ENCODE data around the gene C3. TPM values are rescaled to one million over a fixed set of nuclear protein-coding genes. Genes with fewer than 3 reads are reported as not detected.

C3 gene
- total RNA-seq, 4 donors from 2014 or later, result 45.4 to 1,093 (median 422) TPM

GRCh38 chr19:6692027-6692426 lies 28.4 kb downstream of the C3 start:
- no peaks in the 10 kb centered on the region for H3K36me3 ChIP-seq
- DNase-seq, result no peak
- intact Hi-C loops (cut with DNase I; ENCODE audit: low total_unique reads), result no loop called here
- TF ChIP-seq CTCF (IDR thresholded peaks at IDR 0.05) (no peak), POLR2A (IDR thresholded peaks at IDR 0.05) (no peak)
- H3K27me3 ChIP-seq, result no peaks in the 10 kb centered on the region
- no peak overlapping the region for H3K27ac ChIP-seq
- no peak overlapping the region for H3K4me3 ChIP-seq
- no peaks in the 10 kb centered on the region for H3K9me3 ChIP-seq
- H3K4me1 ChIP-seq, result no peaks in the 10 kb centered on the region

GRCh38 chr19:6691342-6691741 lies 29.1 kb downstream of the C3 start:
- no peak for DNase-seq
- H3K4me1 ChIP-seq, result no peaks in the 10 kb centered on the region
- TF ChIP-seq CTCF (IDR thresholded peaks at IDR 0.05) (no peak), POLR2A (IDR thresholded peaks at IDR 0.05) (no peak)
- H3K4me3 ChIP-seq, result no peak overlapping the region
- intact Hi-C loops (cut with DNase I; ENCODE audit: low total_unique reads), result no loop called here
- H3K27ac ChIP-seq, result no peak overlapping the region
- no peaks in the 10 kb centered on the region for H3K36me3 ChIP-seq
- H3K27me3 ChIP-seq, result no peaks in the 10 kb centered on the region
- H3K9me3 ChIP-seq, result no peaks in the 10 kb centered on the region

- no peak for TF ChIP-seq POLR2A (IDR thresholded peaks at IDR 0.05)
- no peak for TF ChIP-seq CTCF (IDR thresholded peaks at IDR 0.05)
- Histone ChIP-seq H3K36me3 (no peaks in the 10 kb centered on the region), H3K27me3 (no peaks in the 10 kb centered on the region), H3K4me1 (no peaks in the 10 kb centered on the region), H3K9me3 (no peaks in the 10 kb centered on the region), H3K4me3 (no peak overlapping the region), H3K27ac (no peak overlapping the region)
- DNase-seq, result no peak
- intact Hi-C loops (cut with DNase I; ENCODE audit: low total_unique reads), result no loop called here
Measured at GRCh38 chr19:6690160-6690885, 30.1 kb downstream of the C3 start.

GRCh38 chr19:6687114-6687513 lies 33.3 kb downstream of the C3 start:
- Histone ChIP-seq H3K27me3 (no peaks in the 10 kb centered on the region), H3K27ac (no peak overlapping the region), H3K9me3 (no peaks in the 10 kb centered on the region), H3K36me3 (no peaks in the 10 kb centered on the region), H3K4me3 (no peak overlapping the region), H3K4me1 (no peaks in the 10 kb centered on the region)
- TF ChIP-seq CTCF (IDR thresholded peaks at IDR 0.05) (no peak), POLR2A (IDR thresholded peaks at IDR 0.05) (no peak)
- no peak for DNase-seq
- intact Hi-C loops (cut with DNase I; ENCODE audit: low total_unique reads), result no loop called here

GRCh38 chr19:6686628-6686975 lies 33.8 kb downstream of the C3 start:
- Histone ChIP-seq H3K4me3 (no peak overlapping the region), H3K9me3 (no peaks in the 10 kb centered on the region), H3K36me3 (no peaks in the 10 kb centered on the region), H3K27me3 (no peaks in the 10 kb centered on the region), H3K27ac (no peak overlapping the region), H3K4me1 (no peaks in the 10 kb centered on the region)
- TF ChIP-seq POLR2A (IDR thresholded peaks at IDR 0.05), result no peak
- no peak for TF ChIP-seq CTCF (IDR thresholded peaks at IDR 0.05)
- no peak for DNase-seq
- intact Hi-C loops (cut with DNase I; ENCODE audit: low total_unique reads), result no loop called here
